ENCODE results near the gene TANK.

TANK gene

DNA sequence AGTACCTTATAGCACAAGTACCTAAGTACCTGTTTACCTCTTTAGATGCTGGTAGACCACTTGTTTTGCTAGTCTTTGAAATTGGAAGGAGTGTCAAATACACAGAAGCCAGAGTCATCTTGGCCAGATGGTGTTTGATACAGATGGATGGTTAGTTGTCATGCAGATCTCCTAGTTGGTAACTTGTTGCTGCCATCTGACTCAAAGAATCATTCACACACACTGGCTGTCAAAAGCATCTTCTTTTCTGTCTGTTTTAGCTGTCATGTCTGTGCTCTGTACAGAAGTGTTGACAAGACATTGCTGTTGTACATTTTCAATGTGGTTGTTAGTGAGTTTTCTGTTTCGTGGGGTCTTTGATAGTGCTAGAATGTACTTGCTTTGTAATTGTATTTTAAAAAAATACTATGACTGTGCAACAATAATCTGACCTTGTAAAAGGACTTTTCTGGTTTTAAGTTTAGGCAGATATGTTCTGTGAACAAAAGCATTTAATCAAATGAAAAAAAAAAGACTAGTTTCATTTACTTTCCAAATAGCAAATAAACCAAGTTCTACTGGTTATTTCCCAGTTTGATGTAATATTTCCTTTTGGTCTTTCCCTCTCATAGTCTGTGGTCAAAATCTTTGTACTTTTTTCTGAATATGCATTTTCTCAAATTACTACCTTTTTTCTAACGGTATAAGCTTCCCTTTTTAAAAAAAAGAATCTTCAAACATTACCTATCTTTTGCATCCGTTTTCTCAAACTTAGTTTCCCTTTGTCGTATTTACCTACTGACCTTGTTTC lies 39.9 kb downstream of the TANK start:
- H3K27ac ChIP-seq = no peak overlapping the region
- no peak for TF ChIP-seq ZFX (IDR thresholded peaks at IDR 0.05)
- TF ChIP-seq, protein P1, sequence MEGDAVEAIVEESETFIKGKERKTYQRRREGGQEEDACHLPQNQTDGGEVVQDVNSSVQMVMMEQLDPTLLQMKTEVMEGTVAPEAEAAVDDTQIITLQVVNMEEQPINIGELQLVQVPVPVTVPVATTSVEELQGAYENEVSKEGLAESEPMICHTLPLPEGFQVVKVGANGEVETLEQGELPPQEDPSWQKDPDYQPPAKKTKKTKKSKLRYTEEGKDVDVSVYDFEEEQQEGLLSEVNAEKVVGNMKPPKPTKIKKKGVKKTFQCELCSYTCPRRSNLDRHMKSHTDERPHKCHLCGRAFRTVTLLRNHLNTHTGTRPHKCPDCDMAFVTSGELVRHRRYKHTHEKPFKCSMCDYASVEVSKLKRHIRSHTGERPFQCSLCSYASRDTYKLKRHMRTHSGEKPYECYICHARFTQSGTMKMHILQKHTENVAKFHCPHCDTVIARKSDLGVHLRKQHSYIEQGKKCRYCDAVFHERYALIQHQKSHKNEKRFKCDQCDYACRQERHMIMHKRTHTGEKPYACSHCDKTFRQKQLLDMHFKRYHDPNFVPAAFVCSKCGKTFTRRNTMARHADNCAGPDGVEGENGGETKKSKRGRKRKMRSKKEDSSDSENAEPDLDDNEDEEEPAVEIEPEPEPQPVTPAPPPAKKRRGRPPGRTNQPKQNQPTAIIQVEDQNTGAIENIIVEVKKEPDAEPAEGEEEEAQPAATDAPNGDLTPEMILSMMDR (conservative IDR thresholded peaks at IDR 0.05) = no peak

DNA sequence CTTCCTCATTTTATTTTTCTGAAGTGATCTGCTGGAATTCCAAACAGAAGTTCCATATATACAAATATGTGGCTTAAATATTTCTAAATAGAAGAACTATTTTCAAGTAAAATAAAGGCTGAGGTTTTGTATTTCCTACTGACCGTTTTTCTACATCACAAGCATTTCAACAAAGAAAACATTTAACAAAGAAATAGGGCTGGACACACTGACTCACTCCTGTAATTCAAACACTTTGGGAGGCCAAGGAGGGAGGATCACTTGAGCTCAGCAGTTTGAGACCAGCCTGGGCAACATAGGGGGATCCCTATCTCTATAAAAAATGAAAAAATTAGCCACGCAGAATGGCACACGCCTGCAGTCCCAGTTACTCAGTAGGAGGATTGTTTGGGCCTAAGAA lies 44.6 kb downstream of the TANK start:
- no peak overlapping the region for H3K27ac ChIP-seq
- no peak for TF ChIP-seq ZFX (IDR thresholded peaks at IDR 0.05)
- TF ChIP-seq, protein P1 (conservative IDR thresholded peaks at IDR 0.05) = no peak

DNA sequence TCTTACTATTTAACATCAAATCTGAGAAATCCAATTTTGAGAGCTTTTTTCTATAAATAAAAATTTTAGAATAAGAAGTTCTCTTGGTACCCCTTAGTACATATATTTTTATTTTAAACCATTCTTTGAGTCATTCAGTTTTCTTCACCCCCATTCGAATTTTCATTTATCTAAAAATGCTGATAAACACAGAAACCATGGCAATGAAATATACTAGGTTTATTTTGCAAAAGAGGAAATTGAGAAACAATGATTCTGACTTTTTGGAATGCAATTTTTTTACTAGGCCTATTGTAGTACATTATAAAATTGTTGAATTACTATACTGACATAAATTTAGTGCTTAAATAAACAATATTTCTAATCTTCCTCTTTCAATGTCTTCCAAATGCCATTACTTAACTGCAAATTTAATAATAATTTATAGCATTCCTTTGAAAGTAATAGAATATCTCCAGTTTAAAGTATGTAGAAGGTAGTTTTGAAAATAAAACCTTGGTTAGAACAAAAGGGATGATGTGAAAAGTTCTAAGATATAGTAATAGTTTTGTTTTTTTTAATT lies 46.3 kb downstream of the TANK start:
- no peak for TF ChIP-seq ZFX (IDR thresholded peaks at IDR 0.05)
- TF ChIP-seq, protein P1 (conservative IDR thresholded peaks at IDR 0.05) = no peak
- no peak overlapping the region for H3K27ac ChIP-seq

DNA sequence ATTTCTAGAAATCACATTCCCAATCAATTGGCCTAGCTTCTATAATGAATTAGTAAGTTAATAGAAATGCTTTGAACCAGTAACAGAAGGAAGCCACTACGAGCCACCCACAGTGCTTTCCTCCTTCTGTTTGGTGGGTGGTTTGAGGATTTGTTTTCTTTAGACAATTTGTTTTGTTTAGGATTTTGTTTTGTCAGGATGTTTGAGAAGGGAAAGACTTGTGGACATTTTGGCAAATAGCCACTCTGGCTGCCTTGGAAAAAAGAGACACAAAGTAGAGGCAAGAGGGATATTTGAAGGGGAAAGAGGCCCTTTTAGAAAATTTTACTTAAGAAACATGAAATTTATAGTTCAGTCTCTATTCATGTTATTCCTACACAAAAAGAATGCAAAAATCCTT lies 47.7 kb downstream of the TANK start:
- H3K27ac ChIP-seq = no peak overlapping the region

DNA sequence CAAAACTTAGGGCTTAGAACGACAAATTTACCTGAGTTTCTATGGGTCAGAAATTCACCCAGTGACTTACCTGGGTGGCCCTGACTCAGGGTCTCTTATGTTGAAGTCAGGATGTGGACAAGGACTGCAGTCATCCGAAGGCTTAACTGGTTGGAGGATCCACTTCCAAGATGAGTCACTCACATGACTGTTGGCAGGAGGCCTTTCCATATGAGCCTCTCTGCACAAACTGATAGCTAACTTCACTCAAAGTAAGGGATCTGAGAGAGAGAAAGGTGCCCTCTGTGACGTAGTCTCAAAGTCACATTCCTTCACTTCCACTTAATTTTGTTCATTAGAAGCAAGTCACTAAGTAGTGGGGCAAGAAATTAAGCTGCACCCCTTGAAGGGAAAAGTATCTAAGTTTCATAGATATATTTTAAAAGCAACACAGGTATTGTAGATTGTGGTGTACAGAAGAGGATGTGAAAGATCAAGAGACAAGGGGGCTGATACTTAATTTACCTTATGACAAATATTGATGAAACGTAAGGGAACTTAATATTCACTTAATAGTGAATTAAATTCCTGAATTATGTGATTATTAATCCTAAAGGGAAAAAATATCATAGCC lies 48.4 kb downstream of the TANK start:
- TF ChIP-seq ZFX (IDR thresholded peaks at IDR 0.05) = no peak
- TF ChIP-seq, protein P1 (conservative IDR thresholded peaks at IDR 0.05) = no peak
- no peak overlapping the region for H3K27ac ChIP-seq

More for the DNA sequence above, 47.7 kb downstream of the TANK start:
- TF ChIP-seq, protein P1 (conservative IDR thresholded peaks at IDR 0.05) = no peak
- no peak for TF ChIP-seq ZFX (IDR thresholded peaks at IDR 0.05)

DNA sequence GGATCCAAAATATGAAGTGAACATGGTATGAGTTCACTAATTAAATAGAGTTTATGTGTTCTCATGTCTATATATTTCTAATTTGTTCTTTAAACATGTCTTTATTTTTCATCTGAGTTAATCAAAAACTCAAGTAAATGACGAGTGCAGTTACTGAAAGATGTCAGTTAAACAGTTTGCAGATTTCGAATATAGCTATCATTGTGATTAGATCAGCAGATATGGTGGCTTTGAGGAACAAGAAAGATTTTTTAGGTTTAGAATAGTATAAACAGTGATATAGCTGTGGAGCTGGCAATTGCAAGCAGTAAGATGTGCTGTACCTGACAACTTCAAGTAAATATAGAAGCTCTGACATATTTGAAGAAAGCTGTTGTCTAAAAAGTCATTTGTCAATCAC lies 49.7 kb downstream of the TANK start:
- TF ChIP-seq, protein P1 (conservative IDR thresholded peaks at IDR 0.05) = no peak
- no peak for TF ChIP-seq ZFX (IDR thresholded peaks at IDR 0.05)
- H3K27ac ChIP-seq = no peak overlapping the region

DNA sequence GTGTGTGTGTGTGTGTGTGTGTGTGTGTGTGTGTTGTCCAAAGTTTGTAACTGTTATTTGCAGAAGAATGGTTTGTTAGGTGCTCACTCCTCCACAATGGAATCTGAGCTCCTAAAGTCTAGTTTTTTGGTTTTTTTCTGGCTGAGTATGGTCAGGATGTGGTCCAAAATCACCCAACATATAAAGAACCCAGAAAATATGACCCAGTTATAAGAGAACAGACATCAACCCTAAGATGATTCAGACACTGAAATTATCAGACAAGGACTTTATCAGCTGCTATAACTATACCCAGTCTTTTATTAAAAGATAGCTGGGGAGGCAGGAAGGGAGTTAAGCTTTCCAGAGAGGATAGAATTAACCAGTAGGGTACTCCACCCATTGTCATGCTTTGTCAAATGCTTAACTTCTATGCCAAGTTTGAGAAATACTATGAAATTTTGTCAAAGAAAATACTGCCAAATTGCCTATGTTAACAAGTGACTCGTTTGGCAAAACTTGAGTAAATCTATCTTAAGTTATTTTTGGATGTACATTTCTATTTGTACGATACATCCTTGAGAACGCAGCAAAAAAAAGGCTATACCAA lies 57.5 kb downstream of the TANK start:
- H3K27ac ChIP-seq = no peak overlapping the region
- TF ChIP-seq, protein P1 (conservative IDR thresholded peaks at IDR 0.05) = no peak
- TF ChIP-seq ZFX (IDR thresholded peaks at IDR 0.05) = no peak

Data from C4-2B (cell line).